GM18909 (cell line): ENCODE measurements around the gene MRPL33.

ENCODE experiments used
- ATAC-seq: cut with Tn5 transposase; IDR thresholded peaks from one replicate; pipeline ENCODE4 v1.9.1; 2021; ENCODE audit warnings: mild to moderate bottlenecking; ENCODE audit not compliant: unreplicated experiment, poor library complexity

Gene MRPL33

DNA sequence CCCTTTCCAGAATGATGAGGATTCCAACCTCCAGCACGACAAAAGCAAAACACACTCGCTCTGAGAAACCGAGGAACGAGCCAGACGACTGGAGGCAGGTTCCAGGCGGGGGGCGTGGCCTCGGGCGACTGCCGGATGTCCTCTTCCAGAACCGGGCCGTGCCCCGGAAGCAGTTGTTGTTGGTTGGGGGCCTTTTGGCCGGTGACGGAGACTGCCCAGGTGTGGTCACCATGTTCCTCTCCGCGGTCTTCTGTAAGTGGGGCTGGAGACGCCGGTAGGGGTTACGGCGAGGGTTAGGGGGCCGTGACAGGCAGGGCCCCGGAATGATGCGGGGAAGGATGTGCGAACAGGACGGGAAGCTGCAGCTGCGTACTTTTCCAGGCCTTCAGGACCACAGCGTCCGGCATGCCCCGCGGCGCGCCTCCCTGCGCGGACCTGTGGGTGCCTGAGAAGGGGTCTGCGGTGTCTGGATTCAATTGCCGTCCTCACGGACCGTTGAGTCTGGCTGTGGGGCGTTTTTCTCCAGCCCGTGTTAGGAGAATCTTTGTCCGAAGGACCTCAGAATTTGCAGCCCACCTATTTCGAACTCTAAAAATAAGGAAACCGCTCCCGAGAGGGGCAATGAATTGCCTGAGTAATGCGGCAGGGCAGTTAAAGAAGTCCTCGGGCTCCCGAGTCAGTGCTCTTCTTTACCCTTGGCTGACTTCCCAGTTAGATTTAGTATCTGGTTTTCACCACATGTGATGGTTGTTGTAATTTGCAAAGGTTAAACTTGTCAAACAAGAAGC, at the start of gene MRPL33:
TSS of gene MRPL33 (plus strand) at position 172 of the 788 bp plus-strand sequence. CDS start at position 231, 59 bp downstream.
- peak; percentile 95 for ATAC-seq

GRCh38 chr2:27721884-27722485, 49.5 kb upstream of the MRPL33 start:
- no peak for ATAC-seq

GRCh38 chr2:27723372-27724144, 48.0 kb upstream of the MRPL33 start:
- no peak for ATAC-seq

DNA sequence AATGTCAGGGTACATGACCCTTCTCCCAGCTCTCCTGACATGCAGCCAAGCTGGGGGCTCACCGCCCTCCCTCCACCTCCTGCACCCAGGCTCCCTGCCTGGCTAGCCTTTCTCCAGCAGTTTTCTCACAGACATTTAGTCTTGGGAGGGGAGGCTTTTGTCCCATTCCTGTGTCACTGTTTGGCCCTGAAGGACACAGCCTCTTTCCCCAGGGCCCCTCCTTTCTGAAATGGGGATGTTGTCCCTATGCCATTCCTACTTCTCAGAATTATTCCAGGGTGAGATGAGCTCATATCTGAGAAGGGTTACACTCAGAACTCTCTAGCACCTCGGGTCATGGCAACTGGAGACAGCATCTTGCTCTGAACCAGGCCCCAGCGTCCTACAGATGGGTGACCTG, 47.3 kb upstream of the MRPL33 start:
- ATAC-seq: no peak

GRCh38 chr2:27724905-27725701, 46.4 kb upstream of the MRPL33 start:
- ATAC-seq: no peak

DNA sequence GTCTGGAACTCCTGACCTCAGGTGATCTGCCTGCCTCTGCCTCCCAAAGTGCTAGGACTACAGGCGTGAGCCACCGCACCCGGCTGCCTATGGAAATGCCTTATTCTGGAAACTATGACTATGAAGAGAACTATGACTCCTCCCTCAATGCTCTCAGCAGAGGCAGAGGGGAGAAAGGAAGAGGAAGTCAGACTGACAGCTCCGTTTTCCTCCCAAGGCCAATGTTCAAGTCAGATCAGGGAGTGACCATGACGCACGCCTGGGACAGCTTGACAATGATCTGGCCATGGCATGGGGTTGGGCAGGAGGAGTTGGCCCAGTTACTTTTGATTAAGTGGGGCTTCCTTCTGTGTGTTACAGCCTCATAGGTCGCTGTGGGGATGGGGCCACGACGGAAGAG, 44.3 kb upstream of the MRPL33 start:
- no peak for ATAC-seq

GRCh38 chr2:27728081-27728858, 43.2 kb upstream of the MRPL33 start:
- no peak for ATAC-seq

GRCh38 chr2:27729198-27729597, 42.3 kb upstream of the MRPL33 start:
- no peak for ATAC-seq

- ATAC-seq: no peak
These were observed 41.9 kb upstream of the MRPL33 start for GRCh38 chr2:27729614-27730013.

GRCh38 chr2:27730261-27730662, 41.3 kb upstream of the MRPL33 start:
- ATAC-seq: no peak

- ATAC-seq: no peak
These were observed 40.4 kb upstream of the MRPL33 start for GRCh38 chr2:27730980-27731691.

- no peak for ATAC-seq
These were observed 37.2 kb upstream of the MRPL33 start for GRCh38 chr2:27734305-27734704.

- no peak for ATAC-seq
These were observed 36.1 kb upstream of the MRPL33 start for GRCh38 chr2:27735263-27735904.

DNA sequence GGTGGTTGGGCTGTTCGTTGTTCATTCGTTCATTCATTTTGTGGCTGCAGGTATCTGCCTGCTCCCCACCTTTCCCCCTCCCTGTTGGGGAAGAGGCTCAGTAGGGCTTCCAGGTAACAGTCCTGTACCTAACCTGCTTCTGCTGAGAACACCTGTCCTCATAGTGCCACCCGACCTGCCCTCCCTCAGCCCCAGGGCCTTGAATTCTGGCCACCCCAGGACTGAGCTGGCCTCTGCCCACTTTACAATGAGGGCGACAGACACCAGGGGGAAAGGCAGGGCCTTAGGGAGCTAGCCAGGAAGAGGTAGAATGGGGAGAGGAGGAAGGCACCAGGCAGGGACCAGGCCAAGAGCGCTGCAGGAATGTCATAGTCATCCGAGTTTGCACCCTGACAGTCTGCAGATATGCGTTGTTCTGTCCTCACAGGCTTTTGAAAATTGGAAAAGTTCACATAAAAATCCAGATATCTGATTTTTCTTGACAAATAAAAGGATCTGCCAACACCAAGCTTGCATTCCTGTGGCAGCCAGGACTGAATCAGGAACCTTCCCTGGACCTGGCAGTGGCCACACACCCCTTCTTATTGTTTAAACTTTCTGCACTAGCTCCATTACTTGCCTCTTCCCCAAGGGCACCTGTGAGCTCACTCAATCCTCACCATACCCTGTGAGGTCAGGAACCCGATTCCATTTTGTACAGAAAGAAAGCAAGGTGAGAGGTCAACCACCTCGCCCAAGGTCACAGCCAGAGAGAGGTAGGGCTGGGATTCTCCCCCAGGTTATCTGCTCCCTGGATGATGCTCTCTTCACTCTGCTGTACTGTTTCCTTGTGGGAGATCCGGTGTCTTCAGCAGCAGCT, 35.3 kb upstream of the MRPL33 start:
- no peak for ATAC-seq

- no peak for ATAC-seq
These were observed 34.7 kb upstream of the MRPL33 start for GRCh38 chr2:27736890-27737204.

DNA sequence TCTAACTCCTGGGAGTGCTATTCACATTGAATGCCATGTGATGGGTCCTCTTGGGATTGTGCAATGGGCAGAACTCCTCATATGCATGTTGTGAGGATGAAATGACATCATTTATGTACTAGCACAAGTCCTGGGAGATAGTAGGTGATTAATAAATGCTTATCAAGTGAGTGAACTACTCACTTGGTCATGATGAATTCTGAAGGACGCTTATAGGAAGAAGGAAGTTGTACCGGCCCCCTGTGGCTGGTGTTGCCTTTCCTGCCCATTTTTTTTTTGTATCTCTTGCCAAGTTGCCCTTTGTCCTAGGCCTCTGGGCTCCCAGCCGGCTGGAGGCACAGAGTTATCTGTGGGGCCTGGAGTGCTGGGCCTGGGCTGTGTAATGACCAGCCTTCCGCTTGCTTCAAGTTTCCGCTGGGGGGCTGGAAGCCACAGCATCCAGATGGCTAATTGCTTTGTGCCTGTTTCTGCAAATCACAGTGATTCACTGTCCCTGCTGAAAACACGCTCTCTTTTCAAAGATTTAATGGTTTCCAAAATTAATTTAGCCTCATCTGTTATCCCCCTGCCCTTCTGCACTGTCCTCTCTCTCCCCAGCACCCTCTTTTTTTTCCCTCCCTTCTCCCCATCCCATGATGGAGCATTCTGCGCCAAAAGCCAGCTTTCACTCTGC, 33.7 kb upstream of the MRPL33 start:
- ATAC-seq: no peak

GRCh38 chr2:27738349-27739057, 33.0 kb upstream of the MRPL33 start:
- no peak for ATAC-seq
